ENCODE data around the gene ME1. TPM values are rescaled to one million over a fixed set of nuclear protein-coding genes. Genes with fewer than 3 reads are reported as not detected.

ME1 gene
- polyA plus RNA-seq, 4 donors, result 2.1 to 2.8 (median 2.4) TPM

- DNase-seq (ENCODE audit: low read depth in 4 of 4, low spot score in 2 of 4), result no peak
Observed at GRCh38 chr6:83433177-83433576, 2.3 kb upstream of the ME1 start.

GRCh38 chr6:83432636-83433035, 1.8 kb upstream of the ME1 start:
- no peak for DNase-seq (ENCODE audit: low read depth in 4 of 4, low spot score in 2 of 4)

- DNase-seq (ENCODE audit: low read depth in 4 of 4, low spot score in 2 of 4), result no peak
Observed at GRCh38 chr6:83431545-83432155, 799 bp upstream of the ME1 start.

GRCh38 chr6:83429857-83430610, 817 bp downstream of the ME1 start:
- DNase-seq (ENCODE audit: low read depth in 4 of 4, low spot score in 2 of 4), result no peak

- no peak for DNase-seq (ENCODE audit: low read depth in 4 of 4, low spot score in 2 of 4)
Observed at GRCh38 chr6:83429269-83429668, 1.6 kb downstream of the ME1 start.

- no peak for DNase-seq (ENCODE audit: low read depth in 4 of 4, low spot score in 2 of 4)
Observed at GRCh38 chr6:83424392-83425018, 6.3 kb downstream of the ME1 start.

GRCh38 chr6:83417880-83418663, 12.8 kb downstream of the ME1 start:
- peak in 1 of 4 donors; percentile 25 for DNase-seq (ENCODE audit: low read depth in 4 of 4, low spot score in 2 of 4)

- no peak for DNase-seq (ENCODE audit: low read depth in 4 of 4, low spot score in 2 of 4)
Observed at GRCh38 chr6:83413068-83413467, 17.8 kb downstream of the ME1 start.

- DNase-seq (ENCODE audit: low read depth in 4 of 4, low spot score in 2 of 4), result no peak
Observed at GRCh38 chr6:83411731-83412130, 19.1 kb downstream of the ME1 start.

- no peak for DNase-seq (ENCODE audit: low read depth in 4 of 4, low spot score in 2 of 4)
Observed at GRCh38 chr6:83403191-83403590, 27.7 kb downstream of the ME1 start.

GRCh38 chr6:83389606-83390005, 41.2 kb downstream of the ME1 start:
- DNase-seq (ENCODE audit: low read depth in 4 of 4, low spot score in 2 of 4), result no peak

- DNase-seq (ENCODE audit: low read depth in 4 of 4, low spot score in 2 of 4), result no peak
Observed at GRCh38 chr6:83385473-83385872, 45.4 kb downstream of the ME1 start.

- DNase-seq (ENCODE audit: low read depth in 4 of 4, low spot score in 2 of 4), result no peak
Observed at GRCh38 chr6:83384751-83385150, 46.1 kb downstream of the ME1 start.

GRCh38 chr6:83381949-83382348, 48.9 kb downstream of the ME1 start:
- DNase-seq (ENCODE audit: low read depth in 4 of 4, low spot score in 2 of 4), result no peak

- no peak for DNase-seq (ENCODE audit: low read depth in 4 of 4, low spot score in 2 of 4)
Observed at GRCh38 chr6:83378621-83379388, 52.0 kb downstream of the ME1 start.

- DNase-seq (ENCODE audit: low read depth in 4 of 4, low spot score in 2 of 4), result no peak
Observed at GRCh38 chr6:83371423-83371822, 59.4 kb downstream of the ME1 start.

GRCh38 chr6:83370567-83370966, 60.3 kb downstream of the ME1 start:
- no peak for DNase-seq (ENCODE audit: low read depth in 4 of 4, low spot score in 2 of 4)

- no peak for DNase-seq (ENCODE audit: low read depth in 4 of 4, low spot score in 2 of 4)
Observed at GRCh38 chr6:83369692-83370091, 61.2 kb downstream of the ME1 start.

GRCh38 chr6:83368577-83368976, 62.3 kb downstream of the ME1 start:
- DNase-seq (ENCODE audit: low read depth in 4 of 4, low spot score in 2 of 4), result no peak

- no peak for DNase-seq (ENCODE audit: low read depth in 4 of 4, low spot score in 2 of 4)
Observed at GRCh38 chr6:83367104-83367503, 63.7 kb downstream of the ME1 start.
